Loucy (cell line): Measurements from ENCODE around the gene TNFRSF8.
"Not testable (repeated sequence)": the region's sequence is repeated elsewhere in the genome, so short reads cannot be mapped to it uniquely, and the experiment has no call there.

Source experiments
- H2AFZ ChIP-seq: fragments of 200-600 bp; sonication (generic); 2 replicates; pipeline ENCODE4 v1.6.0; 2016; ENCODE audit warnings: antibody characterized with exemption, mild to moderate bottlenecking, low read length, moderate library complexity
- H3F3A ChIP-seq: fragments of 200-600 bp; 2 replicates; pipeline ENCODE4 v1.6.0; 2016; ENCODE audit warnings: antibody characterized with exemption, low read depth, mild to moderate bottlenecking
- H3K27me3 ChIP-seq: fragments of 200-600 bp; sonication (generic); 2 replicates; pipeline ENCODE4 v1.6.1; 2014; ENCODE audit warnings: low read length, mild to moderate bottlenecking; ENCODE audit not compliant: insufficient read depth, poor library complexity, severe bottlenecking
- H3K36me3 ChIP-seq: fragments of 200-600 bp; sonication (generic); 2 replicates; pipeline ENCODE4 v1.6.1; 2016; ENCODE audit warnings: low read length; ENCODE audit not compliant: insufficient read depth
- H3K4me1 ChIP-seq: fragments of 200-600 bp; sonication (generic); 2 replicates; pipeline ENCODE4 v1.5.1; 2014; ENCODE audit warnings: low read length, mild to moderate bottlenecking; ENCODE audit not compliant: insufficient read depth, poor library complexity, severe bottlenecking
- H3K4me2 ChIP-seq: fragments of 200-600 bp; sonication (generic); 2 replicates; pipeline ENCODE4 v1.6.0; 2014; ENCODE audit warnings: antibody characterized with exemption, low read length, low read depth, mild to moderate bottlenecking; ENCODE audit not compliant: poor library complexity, severe bottlenecking
- H3K4me3 ChIP-seq: fragments of 200-600 bp; sonication (generic); 2 replicates; pipeline ENCODE4 v1.5.1; 2014; ENCODE audit warnings: low read length, mild to moderate bottlenecking, mixed read lengths; ENCODE audit not compliant: poor library complexity, severe bottlenecking
- H3K79me2 ChIP-seq: fragments of 200-600 bp; sonication (generic); 2 replicates; pipeline ENCODE4 v1.6.1; 2014; ENCODE audit warnings: low read length; ENCODE audit not compliant: insufficient read depth
- H3K9ac ChIP-seq: fragments of 200-600 bp; sonication (generic); 2 replicates; pipeline ENCODE4 v1.6.0; 2014; ENCODE audit warnings: mild to moderate bottlenecking, low read depth, low read length, moderate library complexity; ENCODE audit not compliant: poor library complexity, severe bottlenecking
- H3K9me2 ChIP-seq: fragments of 200-600 bp; sonication (generic); replicated peaks from 2 replicates; pipeline ENCODE4 v1.6.1; 2016; ENCODE audit warnings: low read depth, low read length, mixed read lengths
- H3K9me3 ChIP-seq: fragments of 200-600 bp; sonication (generic); 2 replicates; pipeline ENCODE4 v1.6.1; 2014; ENCODE audit warnings: mild to moderate bottlenecking, antibody characterized with exemption, low read length, low read depth; ENCODE audit not compliant: insufficient read depth
- H4K20me1 ChIP-seq: fragments of 200-600 bp; sonication (generic); 2 replicates; pipeline ENCODE4 v1.6.0; 2014; ENCODE audit warnings: antibody characterized with exemption, low read length, mild to moderate bottlenecking; ENCODE audit not compliant: insufficient read depth, poor library complexity, severe bottlenecking
- CTCF ChIP-seq: fragments of 200-600 bp; sonication (generic); conservative IDR thresholded peaks from 2 replicates; pipeline ENCODE4 v1.5.1; 2014; ENCODE audit warnings: mild to moderate bottlenecking, antibody characterized with exemption, low read length
- EZH2phosphoT487 ChIP-seq: fragments of 200-600 bp; IDR thresholded peaks from 2 replicates; pipeline ENCODE4 v1.6.1; 2018; ENCODE audit warnings: antibody characterized with exemption, mild to moderate bottlenecking, moderate library complexity, borderline replicate concordance

The TNFRSF8 gene

GRCh38 chr1:12038356-12039163, 24.5 kb upstream of the TNFRSF8 start:
- no peak overlapping the region for H3K4me2 ChIP-seq
- no peaks in the 10 kb centered on the region for H3K9me2 ChIP-seq

GRCh38 chr1:12039164-12039525, 24.0 kb upstream of the TNFRSF8 start:
- Histone ChIP-seq H2AFZ (no peak overlapping the region), H4K20me1 (no peaks in the 10 kb centered on the region), H3K79me2 (no peaks in the 10 kb centered on the region), H3K27me3 (no peaks in the 10 kb centered on the region), H3K9me2 (no peaks in the 10 kb centered on the region), H3K9ac (peak overlapping the region; percentile 2), H3F3A (no peaks in the 10 kb centered on the region), H3K4me1 (no peaks in the 10 kb centered on the region), H3K4me3 (no peak overlapping the region), H3K9me3 (no peaks in the 10 kb centered on the region), H3K36me3 (no peaks in the 10 kb centered on the region), H3K4me2 (no peak overlapping the region)
- TF ChIP-seq CTCF (no peak), EZH2phosphoT487 (no peak)

More at GRCh38 chr1:12038356-12039163, 24.5 kb upstream of the TNFRSF8 start:
- H3K4me1 ChIP-seq: no peaks in the 10 kb centered on the region
- H3K4me3 ChIP-seq: no peak overlapping the region
- H3K36me3 ChIP-seq: no peaks in the 10 kb centered on the region
- no peak for TF ChIP-seq EZH2phosphoT487
- TF ChIP-seq CTCF: no peak
- no peak overlapping the region for H2AFZ ChIP-seq
- peak overlapping the region; percentile 2 for H3K9ac ChIP-seq
- no peaks in the 10 kb centered on the region for H3F3A ChIP-seq
- no peaks in the 10 kb centered on the region for H4K20me1 ChIP-seq
- H3K79me2 ChIP-seq: no peaks in the 10 kb centered on the region
- no peaks in the 10 kb centered on the region for H3K27me3 ChIP-seq
- H3K9me3 ChIP-seq: no peaks in the 10 kb centered on the region

- H2AFZ ChIP-seq, H3F3A ChIP-seq, H3K9me3 ChIP-seq, H3K79me2 ChIP-seq, H3K9ac ChIP-seq, H3K27me3 ChIP-seq, H3K4me1 ChIP-seq, H3K36me3 ChIP-seq, H3K4me2 ChIP-seq, H4K20me1 ChIP-seq, H3K4me3 ChIP-seq, H3K9me2 ChIP-seq: not testable (repeated sequence)
These were observed 23.2 kb upstream of the TNFRSF8 start for GRCh38 chr1:12039824-12040456.
